ENCODE results near the gene FAM180B. TPM values are rescaled to one million over a fixed set of nuclear protein-coding genes. Genes with fewer than 3 reads are reported as not detected.

FAM180B gene
- total and polyA plus RNA-seq, 2 of the 8 experiments (the other 6 are each of a cell fraction or from before 2014, with no cell fraction given), result 0.09 TPM; not detected in 1

GRCh38 chr11:47586098-47586855 lies at the start of gene FAM180B (continued):
- no peak for TF ChIP-seq TAF7 (optimal IDR thresholded peaks at IDR 0.05; ENCODE audit: borderline replicate concordance, low read depth, low read length)
- no peak for TF ChIP-seq EGR1 (IDR thresholded peaks at IDR 0.05; ENCODE audit: borderline replicate concordance, low read depth, low read length)
- TF ChIP-seq BACH1 (IDR thresholded peaks at IDR 0.05; ENCODE audit: low read length), result no peak
- TF ChIP-seq JUND (IDR thresholded peaks at IDR 0.05; ENCODE audit: low read length), result no peak
